Panc1 (cell line): ENCODE data around the gene SLC4A1. TPM values are rescaled to one million over a fixed set of nuclear protein-coding genes. Genes with fewer than 3 reads are reported as not detected.

Experiments
- ATAC-seq: fragments of 200-7000 bp; cut with Tn5 transposase; 2 replicates; pipeline ENCODE4 v1.9.1; 2020; ENCODE audit warnings: mild to moderate bottlenecking, moderate library complexity
- BruUV-seq: library from RNA; stranded (reverse); fragments of 400-500 nt; replicated peaks from 2 replicates; lab custom pipeline; 2021; lab: Mats Ljungman, UMichigan
- CTCF ChIA-PET: fragments of 300-600 bp; sonication (Branson Sonifier 250); formaldehyde crosslinking; loops from one replicate; lab custom pipeline; 2022; ENCODE audit warnings: antibody characterized with exemption; lab: Charles Lee
- POLR2A ChIA-PET: fragments of 300-600 bp; sonication (Branson Sonifier 250); formaldehyde crosslinking; loops from one replicate; lab custom pipeline; 2022; ENCODE audit warnings: antibody characterized with exemption; lab: Charles Lee
- DNase-seq: peaks from one replicate; pipeline ENCODE4 v3.0.0-alpha.2; 2010; ENCODE audit warnings: low read depth, low spot score
- H3K27ac ChIP-seq: 2 replicates; pipeline ENCODE4 v1.5.1; 2011; ENCODE audit warnings: mild to moderate bottlenecking, low read length, inconsistent platforms
- H3K27me3 ChIP-seq: fragments of 200-500 bp; sonication (Bioruptor generic); 2 replicates; pipeline ENCODE4 v1.6.0; 2014; ENCODE audit warnings: low read length, inconsistent platforms; ENCODE audit not compliant: control insufficient read depth, insufficient read depth
- H3K36me3 ChIP-seq: fragments of 200-500 bp; sonication (Bioruptor generic); 2 replicates; pipeline ENCODE4 v1.5.1; 2014; ENCODE audit warnings: inconsistent platforms, mild to moderate bottlenecking, low read length, moderate library complexity; ENCODE audit not compliant: control insufficient read depth, insufficient read depth
- H3K4me1 ChIP-seq: 2 replicates; pipeline ENCODE4 v1.5.1; 2011; ENCODE audit warnings: inconsistent platforms, mild to moderate bottlenecking, low read length, moderate library complexity; ENCODE audit not compliant: control insufficient read depth, insufficient read depth
- H3K4me3 ChIP-seq, 2 experiments: 2 replicates each; pipeline ENCODE4 v1.5.1; 2011 to 2012; ENCODE audit warnings: low read depth in 2 of 2, low read length in 2 of 2, mild to moderate bottlenecking in 2 of 2, inconsistent platforms in 1 of 2, moderate library complexity in 1 of 2
- H3K9me3 ChIP-seq: fragments of 200-500 bp; sonication (Bioruptor generic); 2 replicates; pipeline ENCODE4 v1.5.1; 2014; ENCODE audit warnings: low read depth, mild to moderate bottlenecking, inconsistent platforms, low read length, moderate library complexity; ENCODE audit not compliant: control insufficient read depth, insufficient read depth
- CTCF ChIP-seq: fragments of 450-650 bp; IDR thresholded peaks from 2 replicates; pipeline ENCODE4 v1.5.1; 2017; ENCODE audit warnings: mild to moderate bottlenecking
- POLR2AphosphoS5 ChIP-seq: IDR thresholded peaks from 2 replicates; pipeline ENCODE4 v1.6.1; 2012; ENCODE audit warnings: mild to moderate bottlenecking, low read depth, low read length, moderate library complexity
- REST ChIP-seq, 2 experiments: IDR thresholded peaks; 2 replicates each; pipeline ENCODE4 v1.6.1; 2011 to 2012; ENCODE audit warnings: low read depth in 2 of 2, control low read depth in 1 of 2, low read length in 1 of 2, mild to moderate bottlenecking in 1 of 2, moderate library complexity in 1 of 2; ENCODE audit not compliant: insufficient read depth in 1 of 2
- SIN3A ChIP-seq: IDR thresholded peaks from 2 replicates; pipeline ENCODE4 v1.6.1; 2012; ENCODE audit warnings: low read depth, mild to moderate bottlenecking, low read length, moderate library complexity, borderline replicate concordance; ENCODE audit not compliant: insufficient read depth
- TCF7L2 ChIP-seq: IDR thresholded peaks from 2 replicates; pipeline ENCODE4 v1.6.1; 2011; ENCODE audit warnings: mild to moderate bottlenecking, low read depth, low read length, inconsistent platforms
- in situ Hi-C: cut with HindIII; loops from 2 replicates; pipeline ENCODE4 v1.10.0; 2016; ENCODE audit warnings: low sequenced_read_pairs, low pct_unique_long_range_greater_than_20kb
- intact Hi-C: fragments of 100-400 bp; cut with micrococcal nuclease; formaldehyde crosslinking; loops from one replicate; pipeline ENCODE4 v1.10.0; 2022; ENCODE audit not compliant: unreplicated experiment
- total RNA-seq: library from RNA; stranded (reverse); gene quantifications from one replicate; pipeline ENCODE4 v1.2.1, GENCODE V29; 2021; ENCODE audit not compliant: unreplicated experiment

SLC4A1 gene
- total RNA-seq, 1 experiment from 2014 or later, result not detected

- in situ Hi-C loops, result no loop called here
- ChIA-PET CTCF (no interaction called here), POLR2A (no interaction called here)
- Histone ChIP-seq H3K4me1 (no peaks in the 10 kb centered on the region), H3K27ac (no peak overlapping the region), H3K36me3 (no peaks in the 10 kb centered on the region), H3K4me3 (no peak overlapping the region), H3K9me3 (no peaks in the 10 kb centered on the region), H3K27me3 (no peaks in the 10 kb centered on the region)
- TF ChIP-seq REST (IDR thresholded peaks at IDR 0.05; ENCODE audit: insufficient read depth in 1 of 2, low read depth in 2 of 2, low read length in 1 of 2) (no peak), POLR2AphosphoS5 (no peak), CTCF (no peak), SIN3A (no peak), TCF7L2 (no peak)
- DNase-seq (no peak), ATAC-seq (no peak)
- intact Hi-C loops, result no loop called here
- BruUV-seq, result no TSS peak
Observed at GRCh38 chr17:44232061-44232460, 35.9 kb downstream of the SLC4A1 start.

GRCh38 chr17:44230140-44230539 lies 37.8 kb downstream of the SLC4A1 start:
- no peaks in the 10 kb centered on the region for H3K9me3 ChIP-seq
- intact Hi-C loops, result no loop called here
- in situ Hi-C loops, result no loop called here
- no peak for TF ChIP-seq REST (IDR thresholded peaks at IDR 0.05; ENCODE audit: insufficient read depth in 1 of 2, low read depth in 2 of 2, low read length in 1 of 2)
- no peak for TF ChIP-seq CTCF
- no peak for TF ChIP-seq POLR2AphosphoS5
- TF ChIP-seq TCF7L2, result no peak
- no peak for TF ChIP-seq SIN3A
- POLR2A ChIA-PET, result no interaction called here
- H3K27me3 ChIP-seq, result no peaks in the 10 kb centered on the region
- BruUV-seq, result no TSS peak
- no peak overlapping the region for H3K4me3 ChIP-seq
- no peaks in the 10 kb centered on the region for H3K4me1 ChIP-seq
- CTCF ChIA-PET, result no interaction called here
- H3K27ac ChIP-seq, result no peak overlapping the region
- no peak for DNase-seq
- H3K36me3 ChIP-seq, result no peaks in the 10 kb centered on the region
- ATAC-seq, result no peak
